Tongue (tissue), 2 donors: ENCODE data around the gene PRR35. TPM values are rescaled to one million over a fixed set of nuclear protein-coding genes. Genes with fewer than 3 reads are reported as not detected.
A peak's percentile ranks its signal among the peaks of the same experiment; 100 is the strongest.

Experiments
- DNase-seq: peaks from one replicate; pipeline ENCODE4 v3.0.0-alpha.2; 2015
- total RNA-seq: library from RNA; depleted of rRNA; stranded (reverse); fragments of >200 nt; gene quantifications from one replicate; pipeline ENCODE4 v1.2.3, GENCODE V29; 2014

PRR35 gene
- total RNA-seq, 1 donor from 2014 or later: not detected

DNA sequence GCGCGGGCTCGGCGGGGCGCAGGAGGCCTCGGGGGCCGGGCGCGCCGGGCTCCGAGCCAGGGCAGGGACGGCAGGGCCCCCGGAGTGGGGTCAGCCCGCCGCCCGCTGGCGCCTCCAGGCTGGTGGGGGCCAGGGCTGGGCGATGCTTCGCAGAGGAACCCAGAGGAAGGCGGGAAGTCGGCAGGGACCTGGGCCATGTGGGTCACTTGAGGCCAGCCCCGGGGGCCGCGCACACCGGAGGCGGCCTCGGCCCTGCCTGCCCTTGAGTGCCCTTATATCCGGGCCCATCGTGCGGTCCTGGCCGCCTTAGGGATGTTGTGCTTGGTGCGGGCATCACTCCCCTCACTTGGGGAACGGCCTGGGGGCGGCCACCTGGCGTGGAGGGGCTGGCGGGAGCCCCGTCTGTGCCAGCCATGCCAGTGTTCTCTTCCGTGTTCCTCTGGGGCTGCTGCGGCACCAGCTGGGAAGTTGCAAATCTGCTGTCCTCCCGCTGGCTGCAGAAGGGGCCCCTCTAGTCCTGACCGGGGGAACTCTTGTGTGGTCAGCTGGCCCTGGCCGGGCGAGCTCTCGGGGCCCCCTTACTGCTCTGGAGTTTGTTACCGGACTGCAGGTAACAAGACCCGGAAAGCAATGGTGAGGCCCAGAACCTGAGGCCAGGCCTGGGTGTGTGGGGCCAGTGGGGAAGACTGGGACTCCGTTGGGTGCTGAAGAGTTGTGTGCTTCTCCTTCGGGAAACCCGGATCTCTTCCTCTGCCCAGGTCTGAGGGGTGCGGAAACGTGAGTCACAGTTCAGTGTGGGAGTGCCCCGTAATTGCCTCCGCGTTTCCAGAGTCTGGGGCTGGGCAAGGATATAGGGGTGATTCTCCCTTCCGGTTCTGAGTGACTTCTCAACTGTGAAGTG is 31.8 kb upstream of the PRR35 start:
- no peak for DNase-seq

- DNase-seq: no peak
Measured at GRCh38 chr16:529012-529575, 31.1 kb upstream of the PRR35 start.

- DNase-seq: no peak
Measured at GRCh38 chr16:530111-530817, 29.9 kb upstream of the PRR35 start.

DNA sequence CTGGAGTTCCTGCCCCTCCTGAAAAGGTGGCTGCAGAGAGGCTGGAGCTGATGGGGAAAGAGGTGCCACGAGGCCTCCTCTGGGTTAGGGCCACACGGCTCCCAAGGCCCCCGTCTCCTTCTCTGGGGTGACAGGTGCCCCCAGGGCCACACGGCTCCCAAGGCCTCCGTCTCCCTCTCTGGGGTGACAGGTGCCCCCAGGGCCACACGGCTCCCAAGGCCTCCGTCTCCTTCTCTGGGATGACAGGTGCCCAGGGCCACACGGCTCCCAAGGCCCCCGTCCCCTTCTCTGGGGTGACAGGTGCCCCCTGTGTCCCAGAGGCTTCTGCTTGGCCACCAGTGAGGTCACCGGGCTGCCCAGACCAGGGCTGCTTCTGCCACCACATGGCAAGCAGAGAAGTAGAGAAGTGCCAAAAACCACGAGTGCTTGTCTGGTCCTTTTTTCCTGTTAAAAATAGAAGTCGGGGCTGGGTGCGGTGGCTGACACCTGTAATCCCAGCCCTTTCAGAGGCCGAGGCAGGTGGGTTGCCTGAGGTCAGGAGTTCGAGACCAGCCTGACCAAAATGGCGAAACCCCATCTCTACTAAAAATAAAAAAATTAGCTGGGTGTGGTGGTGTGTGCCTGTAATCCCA is 28.6 kb upstream of the PRR35 start:
- DNase-seq: no peak

GRCh38 chr16:533391-534123 is 26.6 kb upstream of the PRR35 start:
- DNase-seq: no peak

- DNase-seq: peak; percentile 81
Measured at GRCh38 chr16:534135-534534, 26.1 kb upstream of the PRR35 start.

- DNase-seq: no peak
Measured at GRCh38 chr16:534856-535445, 25.2 kb upstream of the PRR35 start.

GRCh38 chr16:535446-536405 is 24.5 kb upstream of the PRR35 start:
- peak; percentile 67 for DNase-seq

DNA sequence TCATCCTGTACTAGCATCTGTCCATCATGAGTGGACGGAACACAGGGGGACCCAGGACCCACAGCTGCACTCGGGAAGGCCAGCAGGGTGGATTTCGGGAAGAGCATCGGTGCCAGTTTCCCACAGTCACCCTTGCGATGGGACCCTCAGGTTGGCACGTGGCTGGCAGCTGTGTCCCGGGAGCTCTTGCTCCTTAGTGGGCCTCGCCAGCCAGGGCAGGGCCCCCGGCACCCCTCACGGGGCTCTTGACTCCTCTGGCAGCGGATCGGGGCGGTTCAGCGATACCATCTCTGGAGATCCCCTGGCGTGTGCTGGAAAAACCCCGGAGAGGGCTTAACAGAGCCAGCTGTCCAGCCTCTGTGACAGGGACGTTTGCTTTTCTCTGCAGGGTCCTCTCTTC is 23.4 kb upstream of the PRR35 start:
- DNase-seq: no peak

GRCh38 chr16:537415-538335 is 22.5 kb upstream of the PRR35 start:
- DNase-seq: no peak

DNA sequence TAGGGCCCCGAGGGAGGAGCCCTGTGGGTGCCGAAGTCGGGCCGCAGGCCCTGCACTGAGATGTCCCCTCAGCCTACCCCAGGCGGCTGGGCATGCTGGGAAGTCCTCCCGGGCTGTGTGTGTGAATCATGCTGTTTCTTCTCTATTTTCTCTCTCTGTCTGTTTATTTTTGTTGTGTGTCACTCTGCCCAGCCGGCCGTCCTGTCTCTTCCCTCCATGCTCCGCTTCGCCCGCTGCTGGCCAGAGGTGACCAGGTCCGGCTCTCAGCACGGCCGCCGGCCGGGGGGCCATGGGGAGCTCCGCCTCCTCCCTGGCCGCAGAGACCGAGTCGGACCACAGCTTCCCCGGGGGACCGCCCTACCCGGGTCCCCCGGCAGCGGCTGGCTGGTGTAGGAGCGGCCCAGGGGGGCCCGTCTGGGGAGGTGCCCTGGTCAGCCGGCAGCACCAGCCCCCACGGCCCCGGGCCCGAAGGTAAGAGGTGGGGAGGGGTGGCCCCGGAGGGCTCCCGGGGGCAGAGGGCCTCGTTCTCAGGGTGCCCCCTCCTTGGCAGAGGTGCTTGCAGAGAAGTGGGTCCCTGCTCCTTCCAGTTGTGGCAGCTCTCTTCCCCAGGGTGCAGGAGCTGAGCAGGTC is 20.2 kb upstream of the PRR35 start:
- DNase-seq: no peak

GRCh38 chr16:540645-541340 is 19.4 kb upstream of the PRR35 start:
- DNase-seq: no peak

- DNase-seq: no peak
Measured at GRCh38 chr16:543301-544164, 16.7 kb upstream of the PRR35 start.

GRCh38 chr16:544517-544916 is 15.7 kb upstream of the PRR35 start:
- DNase-seq: no peak

- no peak for DNase-seq
Measured at GRCh38 chr16:546909-547770, 13.1 kb upstream of the PRR35 start.

DNA sequence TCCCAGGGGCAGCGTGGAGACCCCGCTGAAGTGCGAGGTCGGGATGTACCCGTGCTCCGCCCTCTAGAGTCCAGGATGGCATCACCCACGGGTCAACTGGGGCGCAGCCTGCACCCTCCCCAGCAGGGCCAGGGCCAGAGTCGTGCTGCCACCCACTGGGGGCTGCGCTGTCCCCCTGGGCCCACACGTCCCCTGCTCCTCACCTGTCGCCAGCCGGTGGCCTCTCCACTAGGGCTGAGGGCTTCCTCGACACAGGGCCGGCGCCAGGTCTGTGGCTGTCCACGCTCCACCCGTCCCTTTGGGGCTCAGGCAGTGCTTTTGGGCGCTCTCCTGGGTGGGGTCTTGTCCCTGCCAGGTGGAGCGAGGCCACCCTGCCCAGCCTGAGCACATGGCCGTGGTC is 11.6 kb upstream of the PRR35 start:
- no peak for DNase-seq
